Stimulated activated naive CD8-positive, alpha-beta T cell treated with anti-CD3 and anti-CD28 coated beads, Interleukin-15, Interleukin-2, amounts not matched to agents 100 ng/mL and 50 ng/mL, for 24 hours (primary cell): Measurements from ENCODE around the gene FAM120C.

ENCODE experiments used
- H3K27ac Mint-ChIP-seq: one replicate; pipeline ENCODE4 v1.8.0; 2021; ENCODE audit warnings: mild to moderate bottlenecking, mixed read lengths
- H3K27me3 Mint-ChIP-seq: one replicate; pipeline ENCODE4 v1.8.0; 2021; ENCODE audit warnings: mixed read lengths
- H3K36me3 Mint-ChIP-seq: one replicate; pipeline ENCODE4 v1.8.0; 2021; ENCODE audit warnings: low read depth, mixed read lengths
- H3K4me1 Mint-ChIP-seq: one replicate; pipeline ENCODE4 v1.8.0; 2021; ENCODE audit warnings: low read depth, mixed read lengths
- H3K4me3 Mint-ChIP-seq: one replicate; pipeline ENCODE4 v1.8.0; 2021; ENCODE audit warnings: mild to moderate bottlenecking, mixed read lengths
- H3K9me3 Mint-ChIP-seq: one replicate; pipeline ENCODE4 v1.8.0; 2021; ENCODE audit warnings: mixed read lengths

FAM120C gene

GRCh38 chrX:54030329-54030728, 152.7 kb downstream of the FAM120C start:
- Mint-ChIP-seq H3K27ac (no peak overlapping the region), H3K4me1 (no peaks in the 10 kb centered on the region), H3K4me3 (no peak overlapping the region), H3K36me3 (peaks cover 57% of the 10 kb centered on the region), H3K9me3 (no peaks in the 10 kb centered on the region), H3K27me3 (no peaks in the 10 kb centered on the region)

GRCh38 chrX:54029529-54030143, 153.4 kb downstream of the FAM120C start:
- H3K36me3 Mint-ChIP-seq = peaks cover 61% of the 10 kb centered on the region
- no peaks in the 10 kb centered on the region for H3K4me1 Mint-ChIP-seq
- no peaks in the 10 kb centered on the region for H3K27me3 Mint-ChIP-seq

GRCh38 chrX:54024350-54024749, 158.7 kb downstream of the FAM120C start:
- Mint-ChIP-seq H3K27ac (no peak overlapping the region), H3K36me3 (peaks cover 50% of the 10 kb centered on the region), H3K4me3 (no peak overlapping the region), H3K27me3 (no peaks in the 10 kb centered on the region), H3K9me3 (no peaks in the 10 kb centered on the region), H3K4me1 (no peaks in the 10 kb centered on the region)

More at GRCh38 chrX:54029529-54030143, 153.4 kb downstream of the FAM120C start:
- no peak overlapping the region for H3K27ac Mint-ChIP-seq
- no peaks in the 10 kb centered on the region for H3K9me3 Mint-ChIP-seq
- H3K4me3 Mint-ChIP-seq = no peak overlapping the region
